Astrocyte of the cerebellum (primary cell): Measurements from ENCODE around the gene EID3.

Source experiments
- DNase-seq: peaks from one replicate; pipeline ENCODE4 v3.0.0-alpha.2; 2011; ENCODE audit warnings: low read depth
- H3K4me3 ChIP-seq: 2 replicates; pipeline ENCODE4 v1.5.1; 2011; ENCODE audit warnings: mild to moderate bottlenecking, low read depth, low read length, moderate library complexity
- in situ Hi-C: cut with HindIII; loops from 2 replicates; pipeline ENCODE4 v1.10.0; 2017; ENCODE audit warnings: low sequenced_read_pairs
- TF ChIP-seq, protein P1 (sequence below): IDR thresholded peaks from 2 replicates; pipeline ENCODE4 v1.5.1; 2012; ENCODE audit warnings: low read length, low read depth, moderate library complexity, mild to moderate bottlenecking; ENCODE audit errors: missing control alignments

Gene EID3

GRCh38 chr12:104280111-104280510 lies 23.4 kb upstream of the EID3 start:
- no peak overlapping the region for H3K4me3 ChIP-seq
- in situ Hi-C loops = no loop called here
- no peak for DNase-seq
- TF ChIP-seq, protein P1, sequence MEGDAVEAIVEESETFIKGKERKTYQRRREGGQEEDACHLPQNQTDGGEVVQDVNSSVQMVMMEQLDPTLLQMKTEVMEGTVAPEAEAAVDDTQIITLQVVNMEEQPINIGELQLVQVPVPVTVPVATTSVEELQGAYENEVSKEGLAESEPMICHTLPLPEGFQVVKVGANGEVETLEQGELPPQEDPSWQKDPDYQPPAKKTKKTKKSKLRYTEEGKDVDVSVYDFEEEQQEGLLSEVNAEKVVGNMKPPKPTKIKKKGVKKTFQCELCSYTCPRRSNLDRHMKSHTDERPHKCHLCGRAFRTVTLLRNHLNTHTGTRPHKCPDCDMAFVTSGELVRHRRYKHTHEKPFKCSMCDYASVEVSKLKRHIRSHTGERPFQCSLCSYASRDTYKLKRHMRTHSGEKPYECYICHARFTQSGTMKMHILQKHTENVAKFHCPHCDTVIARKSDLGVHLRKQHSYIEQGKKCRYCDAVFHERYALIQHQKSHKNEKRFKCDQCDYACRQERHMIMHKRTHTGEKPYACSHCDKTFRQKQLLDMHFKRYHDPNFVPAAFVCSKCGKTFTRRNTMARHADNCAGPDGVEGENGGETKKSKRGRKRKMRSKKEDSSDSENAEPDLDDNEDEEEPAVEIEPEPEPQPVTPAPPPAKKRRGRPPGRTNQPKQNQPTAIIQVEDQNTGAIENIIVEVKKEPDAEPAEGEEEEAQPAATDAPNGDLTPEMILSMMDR = no peak

DNA sequence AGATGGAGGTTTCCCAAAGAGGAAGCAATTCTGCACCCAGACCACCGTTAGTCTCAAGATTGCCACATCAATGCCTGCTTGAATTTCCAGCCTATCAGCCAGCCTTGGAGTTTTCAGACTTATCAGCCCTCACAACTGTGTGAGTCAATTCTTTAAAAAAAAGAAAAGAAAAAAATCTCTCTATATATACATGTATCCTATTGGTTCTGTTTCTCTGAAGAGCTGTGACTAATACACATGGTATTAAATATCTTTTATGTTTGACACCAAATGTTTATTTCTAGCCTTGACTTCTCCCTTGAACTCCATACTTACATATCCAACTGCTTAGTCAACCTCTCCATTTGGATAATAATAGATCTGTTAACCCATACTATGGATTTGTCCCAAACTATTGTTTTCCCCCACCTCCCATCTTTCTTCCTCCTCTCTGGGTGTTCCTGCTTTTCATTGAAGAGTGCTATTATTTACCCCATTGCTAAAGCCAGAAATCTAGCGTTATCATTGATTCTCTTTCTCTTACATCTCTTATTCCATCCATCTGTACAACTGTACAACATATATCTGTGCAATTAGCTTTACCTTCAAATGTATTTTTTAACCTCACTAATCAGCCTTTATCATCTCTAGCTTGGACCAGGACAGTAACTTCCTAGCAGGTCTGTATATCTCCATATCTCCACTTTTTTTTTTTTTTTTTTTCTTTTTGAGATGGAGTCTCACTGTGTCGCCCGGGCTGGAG lies 22.7 kb upstream of the EID3 start:
- in situ Hi-C loops = no loop called here
- peak; percentile 71 for DNase-seq
- H3K4me3 ChIP-seq = no peak overlapping the region
- TF ChIP-seq, protein P1 = no peak

GRCh38 chr12:104281636-104282035 lies 21.9 kb upstream of the EID3 start:
- in situ Hi-C loops = no loop called here
- no peak overlapping the region for H3K4me3 ChIP-seq
- DNase-seq = no peak
- TF ChIP-seq, protein P1 = no peak

DNA sequence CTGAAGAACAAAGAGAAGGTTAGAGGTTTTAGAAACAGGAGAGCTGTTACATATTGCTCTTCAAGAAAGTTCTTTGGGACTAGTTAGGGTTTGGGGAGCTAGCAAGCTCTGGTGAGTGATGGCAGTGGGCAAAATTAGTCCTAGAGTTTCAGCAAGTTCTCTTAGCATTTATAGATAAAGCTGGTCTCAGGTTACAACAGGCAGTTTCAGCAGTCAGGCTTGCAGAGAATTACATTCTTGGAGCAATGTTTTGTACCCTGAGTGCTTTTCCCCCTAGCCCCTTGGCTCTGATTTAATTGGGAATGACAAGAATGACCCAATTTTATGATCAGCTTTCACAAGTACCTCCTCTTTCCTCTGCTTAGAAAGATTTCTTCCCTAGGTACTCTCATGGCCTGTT lies 21.4 kb upstream of the EID3 start:
- no peak for DNase-seq
- TF ChIP-seq, protein P1 = no peak
- in situ Hi-C loops = no loop called here
- no peak overlapping the region for H3K4me3 ChIP-seq

DNA sequence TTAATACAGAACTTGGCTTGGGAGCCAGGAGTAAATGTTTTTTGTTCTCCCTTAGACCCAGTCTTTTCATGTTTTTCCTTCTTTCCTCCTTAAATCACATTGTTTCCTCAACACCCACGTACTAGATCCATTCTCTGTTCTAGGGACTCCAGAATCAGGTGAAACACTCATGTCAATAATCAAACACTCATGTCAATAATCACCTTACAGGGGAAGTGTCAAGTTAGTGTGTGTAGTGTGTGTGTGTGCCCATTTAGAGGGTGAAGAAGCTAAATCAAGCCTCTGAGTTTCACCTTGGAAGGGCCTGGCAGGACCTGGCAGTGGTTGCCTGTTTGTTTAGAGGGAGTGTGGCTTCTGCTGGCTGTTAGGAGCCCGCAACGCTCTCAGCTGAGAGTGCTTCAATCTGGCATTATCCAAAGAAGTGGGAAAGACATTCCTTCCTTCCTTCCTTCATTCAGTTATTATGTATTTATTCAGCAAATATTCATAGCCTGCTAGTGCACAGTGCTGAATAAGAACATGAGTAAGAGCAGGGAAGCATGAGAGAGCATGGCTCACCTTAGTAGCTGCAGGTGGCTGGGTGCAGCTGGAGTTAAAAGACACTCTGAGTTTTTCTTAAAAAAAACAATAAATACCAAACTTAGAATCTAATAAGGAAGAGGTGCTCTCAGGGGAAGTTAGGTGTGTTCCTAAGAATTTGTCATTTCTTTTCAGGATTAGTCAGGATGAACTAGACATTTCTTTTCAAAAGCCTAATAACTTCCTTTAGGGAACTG lies 17.6 kb upstream of the EID3 start:
- TF ChIP-seq, protein P1 = no peak
- in situ Hi-C loops = no loop called here
- DNase-seq = no peak
- peak overlapping the region; percentile 74 for H3K4me3 ChIP-seq

DNA sequence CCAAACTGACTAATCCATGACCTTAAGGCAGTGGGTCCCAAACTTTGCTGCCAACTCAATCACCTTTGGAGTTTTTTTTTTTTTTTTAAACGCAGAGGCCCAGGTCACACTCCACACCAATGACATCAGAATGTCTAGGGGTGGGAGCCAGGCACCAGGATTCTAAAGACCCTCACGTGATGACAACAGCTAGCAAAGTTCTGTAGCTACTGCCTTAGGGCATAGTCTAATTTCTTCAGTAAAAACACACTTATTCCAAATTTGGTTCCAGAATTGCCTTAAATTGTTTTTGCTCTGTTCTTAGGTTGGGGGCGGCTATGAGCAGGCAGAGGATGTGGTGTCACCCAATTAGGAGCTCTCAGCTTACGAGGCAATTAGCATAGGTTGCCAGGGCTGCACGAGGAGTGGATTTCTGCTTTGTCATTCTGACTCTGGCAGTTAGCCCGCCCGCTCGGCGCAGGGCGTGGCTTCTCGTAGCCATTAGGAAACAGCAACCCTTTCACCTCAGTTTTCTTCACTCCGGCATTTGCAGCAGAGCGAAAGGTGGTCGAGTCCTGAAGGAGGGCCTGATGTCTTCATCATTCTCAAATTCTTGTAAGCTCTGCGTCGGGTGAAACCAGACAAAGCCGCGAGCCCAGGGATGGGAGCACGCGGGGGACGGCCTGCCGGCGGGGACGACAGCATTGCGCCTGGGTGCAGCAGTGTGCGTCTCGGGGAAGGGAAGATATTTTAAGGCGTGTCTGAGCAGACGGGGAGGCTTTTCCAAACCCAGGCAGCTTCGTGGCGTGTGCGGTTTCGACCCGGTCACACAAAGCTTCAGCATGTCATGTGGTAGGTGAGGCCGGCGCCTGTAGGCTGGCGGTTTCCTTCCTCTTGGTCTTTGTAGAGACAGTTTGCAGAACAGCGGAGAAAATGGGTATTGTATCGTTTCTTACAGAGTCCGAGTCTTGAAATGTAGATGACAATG lies 16.7 kb upstream of the EID3 start:
- H3K4me3 ChIP-seq = peak overlapping the region; percentile 74
- DNase-seq = peak; percentile 91
- in situ Hi-C loops = no loop called here
- TF ChIP-seq, protein P1 = no peak
